Stimulated activated CD4-positive, alpha-beta T cell treated with anti-CD3 and anti-CD28 coated beads, Interleukin-4, amount 100 ng/mL, for 4 hours (primary cell): ENCODE measurements around the gene CXCL9.
"Not testable (repeated sequence)": the region's sequence is repeated elsewhere in the genome, so short reads cannot be mapped to it uniquely, and the experiment has no call there.

Experiments
- DNase-seq, 2 experiments: peaks; one replicate each; pipeline ENCODE4 v3.0.0-alpha.2; 2020

CXCL9 gene

DNA sequence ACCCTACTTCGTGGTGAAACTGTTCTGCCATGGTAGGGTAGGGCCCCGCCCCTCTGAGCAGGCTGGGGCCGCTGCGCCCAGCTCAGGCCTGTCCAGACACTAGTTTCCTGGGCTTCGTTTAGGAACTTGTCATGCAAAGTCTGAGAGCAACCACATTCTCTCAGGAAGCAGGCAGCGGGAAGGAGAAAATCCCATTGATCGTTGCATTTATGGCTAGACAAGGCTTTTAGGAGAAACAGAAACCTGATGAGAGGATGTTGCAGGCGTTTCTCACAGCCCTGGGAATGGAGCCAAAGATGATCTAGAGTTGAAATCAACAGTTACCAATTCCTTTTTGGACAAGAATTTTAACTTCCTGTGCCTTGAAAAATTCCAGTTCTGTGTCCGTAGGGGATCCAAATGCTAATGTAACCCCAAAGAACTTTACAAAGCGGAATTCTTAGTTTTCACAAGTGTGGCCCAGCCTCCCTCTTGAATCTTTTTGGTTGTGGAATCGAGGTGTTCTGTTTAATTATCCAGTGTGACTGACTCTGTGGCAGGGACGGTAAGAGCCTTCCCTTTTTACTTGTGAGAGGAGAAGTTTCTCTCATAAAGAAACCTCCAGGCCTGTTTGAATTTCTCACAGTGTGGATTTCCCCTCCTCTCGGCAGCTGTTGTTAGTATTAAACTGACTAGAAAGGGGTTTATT, 4.5 kb upstream of the CXCL9 start:
- DNase-seq, result no peak

DNA sequence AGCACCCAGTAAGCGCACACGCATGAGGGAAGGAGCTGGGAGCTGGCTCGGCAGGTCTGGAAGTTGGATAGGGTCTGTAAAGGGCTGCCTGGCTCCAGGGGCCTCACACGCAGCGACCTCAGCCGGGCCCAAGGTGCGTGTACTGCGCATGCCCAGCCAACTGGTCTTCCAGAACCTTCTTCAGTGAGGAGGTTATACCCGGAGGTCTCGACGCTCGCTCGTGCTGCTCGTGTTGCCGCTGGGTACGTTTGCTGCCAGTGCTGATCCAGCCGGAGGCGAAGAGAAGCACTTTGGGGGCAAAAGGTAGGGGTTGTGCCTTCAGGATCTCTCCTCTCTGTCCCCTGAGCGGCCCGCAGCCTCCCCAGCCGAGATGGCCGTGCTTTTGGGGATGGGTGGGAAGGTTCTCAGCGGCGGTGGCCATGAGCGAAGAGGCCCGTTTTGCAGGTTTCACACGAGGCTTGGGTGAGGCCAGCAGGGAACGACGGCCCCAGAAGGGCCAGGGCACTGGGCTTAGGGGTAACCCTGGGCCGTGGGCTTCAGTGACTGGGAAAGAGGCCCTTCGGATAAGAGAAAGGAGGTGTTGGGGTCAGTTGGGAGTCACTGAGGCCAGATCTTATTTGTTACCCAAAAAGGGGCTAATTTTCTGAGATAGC, 3.8 kb upstream of the CXCL9 start:
- no peak for DNase-seq

GRCh38 chr4:76010576-76010975, 3.3 kb upstream of the CXCL9 start:
- no peak for DNase-seq

DNA sequence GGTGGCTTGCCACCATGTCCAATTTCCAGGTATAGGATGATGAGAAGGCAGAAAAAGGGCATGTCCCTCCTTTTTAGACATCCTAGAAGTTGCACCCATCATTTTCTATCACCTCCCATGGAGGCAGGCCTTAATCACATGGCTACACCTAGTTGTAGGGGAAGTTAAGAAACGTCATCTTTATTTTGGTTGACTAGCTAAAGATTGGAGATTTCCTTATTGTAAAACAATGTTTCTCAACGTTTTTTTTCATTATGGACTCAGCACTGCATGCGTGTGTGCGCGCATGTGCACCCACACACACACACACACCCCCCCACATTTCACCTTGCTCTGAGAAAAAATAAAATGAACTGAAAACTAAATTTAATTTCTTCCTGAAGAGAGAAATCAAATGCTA, 2.0 kb upstream of the CXCL9 start:
- no peak for DNase-seq

- DNase-seq, result no peak
These were observed 3.7 kb downstream of the CXCL9 start for GRCh38 chr4:76003620-76004019.

DNA sequence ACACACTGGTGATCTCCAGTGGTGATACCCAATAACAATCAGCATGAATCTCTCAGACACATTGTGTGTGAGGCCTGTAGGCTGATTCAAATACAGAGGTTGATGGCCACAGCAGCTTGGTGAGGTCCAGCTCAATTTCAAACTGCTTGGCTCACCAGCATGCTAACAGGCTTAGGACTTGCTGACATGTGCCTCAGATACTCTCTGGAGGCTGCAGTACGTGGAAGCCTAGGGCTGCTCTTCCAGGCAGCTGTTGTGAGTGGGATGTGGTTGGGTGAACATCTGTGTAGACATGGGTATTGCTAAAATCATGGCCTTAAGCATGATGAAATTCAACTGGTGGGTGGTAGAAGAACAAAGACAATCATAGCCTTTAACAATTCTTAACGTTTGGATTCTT, 4.3 kb downstream of the CXCL9 start:
- no peak for DNase-seq

- DNase-seq, result no peak
These were observed 5.1 kb downstream of the CXCL9 start for GRCh38 chr4:76002176-76002575.

DNA sequence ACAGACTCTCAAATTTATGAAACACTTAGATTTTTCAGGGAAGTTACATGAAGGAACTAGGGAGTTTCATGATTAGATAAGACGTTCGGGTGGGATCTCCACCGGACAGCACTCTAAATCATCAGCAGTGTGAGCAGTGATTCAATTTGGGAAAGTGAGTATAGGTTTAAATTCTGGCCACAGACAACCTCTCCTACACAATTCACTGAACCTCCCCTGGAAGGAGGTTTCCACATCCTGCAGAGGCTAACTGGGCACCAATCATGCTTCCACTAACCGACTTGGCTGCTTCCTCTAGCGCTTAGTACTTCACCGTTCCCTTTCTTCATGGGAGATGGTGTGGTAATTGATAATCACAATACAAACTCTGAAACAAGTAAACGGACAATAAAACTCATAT, 5.6 kb downstream of the CXCL9 start:
- DNase-seq, result no peak

- DNase-seq, result no peak
These were observed 7.0 kb downstream of the CXCL9 start for GRCh38 chr4:76000279-76000678.

- DNase-seq, result not testable (repeated sequence)
These were observed 8.7 kb downstream of the CXCL9 start for GRCh38 chr4:75998525-75999147.

- no peak for DNase-seq
These were observed 9.4 kb downstream of the CXCL9 start for GRCh38 chr4:75997946-75998345.

GRCh38 chr4:75997081-75997480, 10.2 kb downstream of the CXCL9 start:
- no peak for DNase-seq

GRCh38 chr4:75995727-75996126, 11.6 kb downstream of the CXCL9 start:
- DNase-seq, result no peak

GRCh38 chr4:75992462-75992861, 14.8 kb downstream of the CXCL9 start:
- no peak for DNase-seq

GRCh38 chr4:75989846-75990528, 17.3 kb downstream of the CXCL9 start:
- no peak for DNase-seq

- DNase-seq, result no peak
These were observed 22.2 kb downstream of the CXCL9 start for GRCh38 chr4:75985116-75985515.

DNA sequence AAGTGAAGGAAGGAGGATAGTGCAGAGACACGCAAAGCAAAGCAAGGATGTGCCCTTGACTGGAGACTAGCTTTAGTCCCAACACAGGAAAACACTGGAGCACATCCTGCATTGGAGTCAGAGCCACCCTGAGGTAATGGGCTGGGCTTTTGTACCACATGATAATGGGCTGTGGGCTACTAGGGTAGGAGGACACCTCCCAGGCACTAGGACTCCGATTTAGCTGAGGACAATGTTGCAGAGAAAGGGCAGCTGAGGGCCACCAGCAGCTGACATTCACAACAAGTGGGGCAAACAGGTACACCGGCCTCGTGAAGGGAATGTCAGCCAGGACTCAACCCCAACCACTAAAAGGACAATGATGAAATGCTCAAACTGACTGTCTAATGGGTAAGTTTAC, 26.7 kb downstream of the CXCL9 start:
- DNase-seq, result no peak

DNA sequence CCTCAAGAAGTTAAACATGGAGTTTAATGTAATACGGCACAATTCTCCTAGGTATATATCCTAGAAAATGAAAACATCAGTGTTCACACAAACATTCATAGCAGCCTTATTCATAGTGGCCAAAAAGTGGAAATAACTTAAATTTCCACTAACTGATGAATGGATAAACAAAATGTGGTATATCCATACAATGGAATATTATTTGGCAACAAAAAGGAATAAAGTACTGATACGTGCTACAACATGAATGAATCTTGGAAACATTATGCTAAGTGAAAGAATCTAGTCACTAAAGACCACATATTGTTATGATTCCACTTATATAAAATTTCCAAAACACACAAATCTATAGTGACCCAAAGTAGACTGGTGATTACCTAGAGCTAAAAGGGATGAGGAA, 31.1 kb downstream of the CXCL9 start:
- DNase-seq, result no peak

- DNase-seq, result no peak
These were observed 33.5 kb downstream of the CXCL9 start for GRCh38 chr4:75973766-75974165.

DNA sequence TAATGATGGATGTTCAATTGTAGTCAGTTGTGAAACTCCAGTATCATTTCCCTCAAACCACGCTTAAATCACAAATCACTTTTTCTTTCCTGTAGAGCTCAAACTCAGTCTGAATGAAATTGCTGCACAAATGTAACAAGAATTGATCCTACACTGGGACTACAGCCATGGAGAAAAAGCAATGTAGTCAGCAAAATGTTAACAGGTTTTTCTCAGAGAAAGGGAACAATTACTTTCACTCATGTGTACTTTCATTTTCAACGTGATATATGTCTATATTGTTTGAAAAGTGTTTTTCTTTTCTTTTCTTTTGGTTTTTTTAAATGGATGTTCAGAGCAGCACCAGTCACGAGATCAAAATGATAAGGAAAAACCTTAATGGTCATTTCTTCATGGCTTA, 39.2 kb downstream of the CXCL9 start:
- no peak for DNase-seq

DNA sequence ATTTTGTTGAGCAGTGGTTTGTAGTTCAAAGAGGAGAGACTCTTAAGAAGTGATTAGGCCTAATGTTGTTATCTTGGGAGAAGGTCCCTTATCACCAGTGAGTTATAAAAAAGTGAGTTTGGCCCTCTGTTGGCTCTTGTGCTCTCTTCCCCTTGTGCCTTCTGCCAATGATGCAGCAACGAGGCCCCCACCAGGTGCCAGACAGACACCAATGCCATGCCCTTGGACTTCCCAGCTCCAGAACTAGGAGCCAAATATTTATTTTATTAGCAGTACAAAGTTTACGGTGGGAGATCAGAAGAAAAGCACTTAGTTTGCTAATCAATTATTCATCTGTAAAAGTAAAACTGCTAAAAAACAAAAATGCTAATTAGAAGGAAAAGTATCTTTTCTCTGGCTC, 43.8 kb downstream of the CXCL9 start:
- DNase-seq, result no peak

DNA sequence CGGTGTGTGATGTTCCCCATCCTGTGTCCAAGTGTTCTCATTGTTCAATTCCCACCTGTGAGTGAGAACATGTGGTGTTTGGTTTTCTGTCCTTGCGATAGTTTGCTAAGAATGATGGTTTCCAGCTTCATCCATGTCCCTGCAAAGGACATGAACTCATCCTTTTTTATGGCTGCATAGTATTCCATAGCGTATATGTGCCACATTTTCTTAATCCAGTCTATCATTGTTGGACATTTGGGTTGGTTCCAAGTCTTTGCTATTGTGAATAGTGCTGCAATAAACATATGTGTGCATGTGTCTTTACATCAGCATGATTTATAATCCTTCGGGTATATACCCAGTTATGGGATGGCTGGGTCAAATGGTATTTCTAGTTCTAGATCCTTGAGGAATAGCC, 45.2 kb downstream of the CXCL9 start:
- DNase-seq, result not testable (repeated sequence)

- not testable (repeated sequence) for DNase-seq
These were observed 48.8 kb downstream of the CXCL9 start for GRCh38 chr4:75958546-75958945.

GRCh38 chr4:75954811-75955210, 52.5 kb downstream of the CXCL9 start:
- not testable (repeated sequence) for DNase-seq
